NCI-H2081 treated with DMSO at 0.1 percent for 48 hours (cell line): ENCODE measurements around the gene SULT1B1.

Experiments
- DNase-seq: peaks from one replicate; lab custom pipeline; 2025; lab: John Stamatoyannopoulos, UW

Gene SULT1B1

DNA sequence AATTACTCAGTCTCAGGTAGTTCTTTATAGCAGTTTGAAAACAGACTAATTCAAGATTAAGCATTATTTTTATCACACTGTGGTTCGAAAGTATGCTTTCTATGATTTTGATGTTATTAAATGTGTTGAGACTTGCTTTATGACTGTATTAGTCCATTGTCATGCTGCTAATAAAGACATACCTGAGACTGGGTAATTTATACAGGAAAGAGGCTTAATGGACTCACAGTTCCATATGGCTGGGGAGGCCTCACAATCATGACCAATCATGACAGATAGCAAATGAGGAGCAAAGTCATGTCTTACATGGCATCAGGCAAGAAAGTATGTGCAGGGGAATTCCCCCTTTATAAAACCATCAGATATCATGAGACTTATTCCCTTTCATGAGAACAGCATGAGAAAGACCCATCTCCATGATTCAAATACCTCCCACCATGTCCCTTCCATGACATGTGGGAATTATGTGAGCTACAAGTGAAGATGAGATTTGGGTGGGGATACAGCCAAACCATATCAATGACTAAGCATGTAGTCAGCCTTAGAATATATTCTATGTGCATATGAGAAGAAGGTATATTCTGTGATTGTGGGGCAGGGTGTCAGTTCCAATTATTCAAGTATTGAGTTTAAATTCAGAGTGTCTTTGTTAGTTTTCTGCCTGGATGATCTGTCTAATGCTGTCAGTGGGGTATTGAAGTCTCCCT is 62.7 kb downstream of the SULT1B1 start:
- no peak for DNase-seq

DNA sequence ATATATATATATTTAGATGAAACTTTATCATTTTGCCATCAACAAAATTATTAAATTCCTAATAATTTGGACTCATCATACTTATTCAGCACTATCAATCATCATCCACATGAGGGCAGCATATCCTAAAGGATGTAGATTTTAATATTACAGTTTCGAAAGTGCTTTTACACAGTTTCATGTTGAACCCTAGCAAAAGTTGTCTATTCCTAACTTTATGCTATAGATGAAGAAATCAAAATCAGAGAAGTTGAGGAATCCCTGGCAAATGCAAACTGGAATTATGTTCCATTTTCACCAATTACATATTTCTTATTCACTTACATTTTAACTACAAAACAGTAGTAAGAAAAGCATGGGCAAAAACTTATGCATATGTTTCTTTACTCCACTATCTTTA is 70.8 kb downstream of the SULT1B1 start:
- no peak for DNase-seq

DNA sequence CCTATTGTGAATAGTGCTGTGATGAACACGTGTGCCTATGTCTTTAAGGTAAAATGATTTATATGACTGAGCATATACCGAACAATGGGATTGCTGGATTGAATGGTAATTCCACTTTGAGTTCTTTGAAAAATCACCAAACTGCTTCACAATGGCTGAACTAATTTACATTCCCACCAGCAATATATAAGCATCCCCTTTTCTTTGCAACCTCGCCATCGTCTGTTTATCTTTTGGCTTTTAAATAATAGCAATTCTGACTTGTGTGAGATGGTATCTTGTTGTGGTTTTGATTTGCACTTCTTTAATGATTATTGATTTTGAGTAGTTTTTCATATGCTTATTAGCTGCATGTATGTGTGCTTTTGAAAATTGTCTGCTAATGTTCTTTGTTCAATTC is 75.6 kb downstream of the SULT1B1 start:
- DNase-seq: no peak
